ENCODE measurements around the gene NUAK1. TPM values are rescaled to one million over a fixed set of nuclear protein-coding genes. Genes with fewer than 3 reads are reported as not detected.

Gene NUAK1
- polyA plus RNA-seq, 1 experiment: 8.3 TPM

DNA sequence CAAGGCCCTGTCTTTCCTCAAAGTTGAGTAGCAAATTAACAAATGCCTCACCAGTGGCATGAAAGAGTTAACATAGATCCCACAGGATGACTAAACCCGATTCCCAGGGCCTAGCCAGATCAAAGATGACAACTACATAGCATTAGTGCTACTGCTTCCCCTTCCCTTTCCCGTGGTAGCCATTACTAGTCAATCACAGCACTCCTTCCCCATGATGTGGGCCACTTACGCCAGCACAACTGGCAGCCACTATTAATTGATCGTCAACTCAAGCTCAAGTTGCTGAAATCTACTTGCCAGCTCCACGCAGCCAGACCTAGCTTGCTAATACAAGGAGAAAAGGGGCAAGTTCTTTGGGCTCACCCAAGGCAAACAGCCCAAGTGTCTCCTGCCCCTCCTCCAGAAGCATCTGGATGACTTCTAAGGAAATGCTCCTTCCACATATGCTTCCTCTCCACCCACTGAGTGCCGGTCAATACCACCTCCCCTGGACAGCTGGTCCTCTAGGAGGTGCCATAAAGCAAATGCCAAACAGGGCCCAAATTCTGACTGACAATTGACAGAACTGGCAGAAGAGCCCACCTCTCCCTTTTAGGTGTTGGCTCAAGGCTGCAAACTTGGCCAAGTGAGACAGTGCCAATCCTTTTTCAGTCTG lies 72.6 kb downstream of the NUAK1 start:
- TF ChIP-seq, protein P1, sequence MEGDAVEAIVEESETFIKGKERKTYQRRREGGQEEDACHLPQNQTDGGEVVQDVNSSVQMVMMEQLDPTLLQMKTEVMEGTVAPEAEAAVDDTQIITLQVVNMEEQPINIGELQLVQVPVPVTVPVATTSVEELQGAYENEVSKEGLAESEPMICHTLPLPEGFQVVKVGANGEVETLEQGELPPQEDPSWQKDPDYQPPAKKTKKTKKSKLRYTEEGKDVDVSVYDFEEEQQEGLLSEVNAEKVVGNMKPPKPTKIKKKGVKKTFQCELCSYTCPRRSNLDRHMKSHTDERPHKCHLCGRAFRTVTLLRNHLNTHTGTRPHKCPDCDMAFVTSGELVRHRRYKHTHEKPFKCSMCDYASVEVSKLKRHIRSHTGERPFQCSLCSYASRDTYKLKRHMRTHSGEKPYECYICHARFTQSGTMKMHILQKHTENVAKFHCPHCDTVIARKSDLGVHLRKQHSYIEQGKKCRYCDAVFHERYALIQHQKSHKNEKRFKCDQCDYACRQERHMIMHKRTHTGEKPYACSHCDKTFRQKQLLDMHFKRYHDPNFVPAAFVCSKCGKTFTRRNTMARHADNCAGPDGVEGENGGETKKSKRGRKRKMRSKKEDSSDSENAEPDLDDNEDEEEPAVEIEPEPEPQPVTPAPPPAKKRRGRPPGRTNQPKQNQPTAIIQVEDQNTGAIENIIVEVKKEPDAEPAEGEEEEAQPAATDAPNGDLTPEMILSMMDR (IDR thresholded peaks at IDR 0.05; ENCODE audit: low read depth, low read length): no peak
- Histone ChIP-seq H3K4me3 (ENCODE audit: low read depth, low read length) (no peak overlapping the region), H3K27me3 (ENCODE audit: control insufficient read depth, insufficient read depth, low read length) (no peaks in the 10 kb centered on the region), H3K27ac (ENCODE audit: low read depth, low read length) (no peak overlapping the region), H3K9me3 (ENCODE audit: control insufficient read depth, insufficient read depth, low read length) (peaks cover 4% of the 10 kb centered on the region; the same call in 1 of the 2 replicates)
- POLR2A ChIA-PET: no interaction called here
- no peak for DNase-seq (ENCODE audit: low read depth, low spot score)
- CTCF ChIA-PET: no interaction called here

GRCh38 chr12:106065506-106065905 lies 73.2 kb downstream of the NUAK1 start:
- no peak overlapping the region for H3K4me3 ChIP-seq (ENCODE audit: low read depth, low read length)
- TF ChIP-seq, protein P1 (IDR thresholded peaks at IDR 0.05; ENCODE audit: low read depth, low read length): no peak
- DNase-seq (ENCODE audit: low read depth, low spot score): no peak
- ChIA-PET POLR2A (no interaction called here), CTCF (no interaction called here)
- H3K27ac ChIP-seq (ENCODE audit: low read depth, low read length): no peak overlapping the region
- H3K27me3 ChIP-seq (ENCODE audit: control insufficient read depth, insufficient read depth, low read length): no peaks in the 10 kb centered on the region
- peaks cover 4% of the 10 kb centered on the region; the same call in 1 of the 2 replicates for H3K9me3 ChIP-seq (ENCODE audit: control insufficient read depth, insufficient read depth, low read length)

DNA sequence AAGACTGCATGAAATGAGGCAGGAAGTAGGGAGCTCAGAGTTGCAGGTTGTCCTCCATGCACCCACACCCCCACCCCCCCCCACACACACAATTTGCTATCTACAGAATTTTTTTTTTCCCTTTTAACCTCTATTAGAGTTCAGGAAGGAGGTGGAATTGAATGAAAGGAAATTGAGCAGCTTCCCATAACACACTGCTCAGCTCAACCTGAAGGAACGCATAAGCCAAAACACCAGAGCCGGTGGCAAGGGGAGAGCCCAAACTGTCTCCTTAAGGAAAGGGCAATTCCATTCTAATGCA lies 74.1 kb downstream of the NUAK1 start:
- Histone ChIP-seq H3K9me3 (ENCODE audit: control insufficient read depth, insufficient read depth, low read length) (peaks cover 4% of the 10 kb centered on the region; the same call in 1 of the 2 replicates), H3K27ac (ENCODE audit: low read depth, low read length) (no peak overlapping the region), H3K4me3 (ENCODE audit: low read depth, low read length) (no peak overlapping the region), H3K27me3 (ENCODE audit: control insufficient read depth, insufficient read depth, low read length) (no peaks in the 10 kb centered on the region)
- ChIA-PET CTCF (no interaction called here), POLR2A (no interaction called here)
- no peak for DNase-seq (ENCODE audit: low read depth, low spot score)
- TF ChIP-seq, protein P1 (IDR thresholded peaks at IDR 0.05; ENCODE audit: low read depth, low read length): no peak

DNA sequence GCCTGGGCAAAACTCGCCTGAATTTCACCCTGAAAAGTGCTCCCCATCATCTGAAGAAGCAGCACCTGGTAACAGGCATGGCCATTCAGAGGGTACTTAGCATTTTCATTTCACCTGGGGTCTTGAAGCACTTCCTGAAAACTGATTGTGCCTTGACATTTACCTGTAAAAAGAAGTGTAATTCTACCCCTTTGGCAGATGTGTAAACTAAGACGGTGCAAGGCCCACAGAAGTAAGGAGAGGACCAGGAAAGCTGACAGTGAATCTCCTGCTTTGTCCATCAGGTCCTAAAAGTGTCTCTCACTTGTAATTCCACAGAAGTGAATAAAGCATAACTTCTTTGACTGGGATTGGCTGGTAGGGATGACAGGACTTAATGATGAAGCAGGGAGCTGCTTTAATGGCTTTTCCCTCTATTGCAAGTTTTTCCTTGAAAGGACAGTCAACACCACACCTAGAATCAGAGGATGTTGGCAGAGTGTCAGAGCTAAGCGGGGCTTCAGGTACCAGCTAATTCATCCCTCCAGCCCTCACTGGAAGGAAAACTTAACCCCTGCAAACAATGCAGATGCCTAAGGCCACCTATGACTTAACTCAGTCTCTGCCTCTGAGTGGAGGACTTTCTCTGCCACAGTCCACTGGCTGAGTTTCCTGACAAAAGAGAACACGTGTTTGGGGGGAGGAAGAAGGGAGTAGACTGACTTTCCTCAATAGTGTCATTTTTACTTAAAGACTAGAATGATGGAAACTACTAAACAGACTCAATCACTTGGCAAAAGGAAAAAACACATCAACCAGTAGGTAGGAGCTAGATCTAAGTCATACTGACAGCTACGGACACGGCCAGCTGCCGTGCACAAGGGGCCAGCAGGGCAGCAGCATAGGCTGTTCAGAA lies 74.7 kb downstream of the NUAK1 start:
- CTCF ChIA-PET: no interaction called here
- TF ChIP-seq, protein P1 (IDR thresholded peaks at IDR 0.05; ENCODE audit: low read depth, low read length): no peak
- Histone ChIP-seq H3K27me3 (ENCODE audit: control insufficient read depth, insufficient read depth, low read length) (no peaks in the 10 kb centered on the region), H3K4me3 (ENCODE audit: low read depth, low read length) (no peak overlapping the region), H3K27ac (ENCODE audit: low read depth, low read length) (no peak overlapping the region), H3K9me3 (ENCODE audit: control insufficient read depth, insufficient read depth, low read length) (peaks cover 4% of the 10 kb centered on the region; the same call in 1 of the 2 replicates)
- no peak for DNase-seq (ENCODE audit: low read depth, low spot score)
- POLR2A ChIA-PET: no interaction called here

- POLR2A ChIA-PET: no interaction called here
- TF ChIP-seq, protein P1 (IDR thresholded peaks at IDR 0.05; ENCODE audit: low read depth, low read length): no peak
- Histone ChIP-seq H3K4me3 (ENCODE audit: low read depth, low read length) (no peak overlapping the region), H3K27ac (ENCODE audit: low read depth, low read length) (no peak overlapping the region), H3K27me3 (ENCODE audit: control insufficient read depth, insufficient read depth, low read length) (no peaks in the 10 kb centered on the region), H3K9me3 (ENCODE audit: control insufficient read depth, insufficient read depth, low read length) (peaks cover 4% of the 10 kb centered on the region; the same call in 1 of the 2 replicates)
- no peak for DNase-seq (ENCODE audit: low read depth, low spot score)
- CTCF ChIA-PET: no interaction called here
These were observed 76.1 kb downstream of the NUAK1 start for GRCh38 chr12:106062693-106063092.

Data from AG04450 (cell line).